Colon (tissue), 2 donors: Measurements from ENCODE around the gene ZYG11A.

ENCODE experiments used
- FAIRE-seq: peaks from 2 replicates; lab custom pipeline; 2012; peaks lifted over from hg19 to GRCh38; lab: Jason Lieb, UNC
- donor health status: control.
- donor health status: control.

The ZYG11A gene

DNA sequence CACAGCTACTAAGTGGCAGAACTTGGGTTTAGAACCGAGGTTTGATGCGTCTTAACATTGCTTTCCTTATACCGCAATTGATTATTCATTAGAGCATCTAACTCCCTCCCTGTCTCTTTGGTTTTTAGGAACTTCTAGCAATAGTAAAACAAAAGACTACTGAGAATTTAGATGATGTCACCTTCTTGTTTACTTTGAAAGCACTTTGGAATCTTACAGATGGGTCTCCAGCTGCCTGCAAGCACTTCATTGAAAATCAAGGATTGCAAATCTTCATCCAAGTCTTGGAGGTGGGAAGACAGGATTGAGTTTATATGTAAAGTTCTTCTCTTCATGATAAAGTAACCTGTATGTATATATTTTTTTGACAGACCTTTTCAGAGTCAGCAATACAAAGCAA, 35.0 kb downstream of the ZYG11A start:
- no peak for FAIRE-seq

- FAIRE-seq, result no peak
Measured at GRCh38 chr1:52880206-52880605, 37.6 kb downstream of the ZYG11A start.

GRCh38 chr1:52887483-52887882, 44.9 kb downstream of the ZYG11A start:
- no peak for FAIRE-seq

- FAIRE-seq, result no peak
Measured at GRCh38 chr1:52892424-52893215, 50.1 kb downstream of the ZYG11A start.

DNA sequence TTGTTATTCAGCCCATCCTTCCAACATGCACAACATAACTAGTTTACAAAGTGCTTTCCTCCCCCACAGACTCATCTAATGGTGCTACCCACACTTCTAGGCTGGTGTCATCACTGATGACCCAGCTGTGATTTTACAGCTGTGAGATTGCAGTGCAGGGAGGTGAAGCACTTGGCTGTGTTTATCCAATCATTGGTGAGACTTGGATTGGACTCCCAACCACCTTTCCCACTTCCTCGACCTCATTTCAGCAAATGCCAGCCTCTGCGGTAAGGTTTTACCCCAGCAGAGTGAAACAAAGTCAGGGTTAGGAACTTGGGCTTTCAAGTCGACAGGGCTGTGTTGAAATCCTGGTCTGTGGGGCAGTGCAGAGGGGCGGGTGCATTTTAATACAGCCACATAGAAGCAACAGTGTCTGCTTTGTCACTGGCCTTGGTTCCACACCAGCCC, 56.9 kb downstream of the ZYG11A start:
- FAIRE-seq, result no peak

DNA sequence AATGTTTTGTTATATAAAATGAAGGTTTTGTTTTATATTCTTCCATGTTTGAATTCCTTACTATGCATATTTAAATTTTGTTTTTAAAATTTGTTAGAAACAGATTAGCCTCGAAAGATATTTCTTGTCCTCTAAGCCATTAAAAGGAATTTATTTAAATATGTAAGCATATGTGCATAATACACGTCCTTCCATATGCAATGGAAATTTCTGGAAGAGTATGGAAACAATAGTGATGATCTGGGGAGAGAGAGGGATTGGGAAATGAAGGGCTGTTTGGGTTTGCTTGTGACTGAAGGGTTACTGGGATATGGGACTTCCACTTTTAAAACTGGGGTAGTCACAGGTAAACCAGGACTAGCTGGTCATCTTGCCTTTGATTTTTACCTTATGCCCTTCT, 57.8 kb downstream of the ZYG11A start:
- no peak for FAIRE-seq

DNA sequence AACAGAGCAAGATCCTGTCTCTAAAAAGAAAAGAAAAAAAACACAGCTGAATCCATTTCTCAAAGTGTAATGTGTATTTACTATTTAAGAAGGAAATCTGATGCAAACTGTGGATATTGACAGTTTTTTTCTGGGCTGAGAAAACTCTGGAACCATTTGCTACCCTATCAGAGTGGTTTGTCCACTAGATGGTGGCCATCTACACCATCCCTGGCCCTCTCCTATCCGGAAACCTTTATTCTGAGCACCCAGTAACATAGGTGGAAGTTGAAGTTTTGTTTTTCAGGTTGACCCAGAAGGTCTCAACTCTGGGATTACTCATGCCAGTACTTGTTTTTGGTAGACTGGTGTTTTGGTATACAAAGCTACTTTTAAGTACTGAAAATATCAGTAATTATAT, 58.8 kb downstream of the ZYG11A start:
- FAIRE-seq, result no peak

GRCh38 chr1:52904208-52904926, 61.8 kb downstream of the ZYG11A start:
- no peak for FAIRE-seq

DNA sequence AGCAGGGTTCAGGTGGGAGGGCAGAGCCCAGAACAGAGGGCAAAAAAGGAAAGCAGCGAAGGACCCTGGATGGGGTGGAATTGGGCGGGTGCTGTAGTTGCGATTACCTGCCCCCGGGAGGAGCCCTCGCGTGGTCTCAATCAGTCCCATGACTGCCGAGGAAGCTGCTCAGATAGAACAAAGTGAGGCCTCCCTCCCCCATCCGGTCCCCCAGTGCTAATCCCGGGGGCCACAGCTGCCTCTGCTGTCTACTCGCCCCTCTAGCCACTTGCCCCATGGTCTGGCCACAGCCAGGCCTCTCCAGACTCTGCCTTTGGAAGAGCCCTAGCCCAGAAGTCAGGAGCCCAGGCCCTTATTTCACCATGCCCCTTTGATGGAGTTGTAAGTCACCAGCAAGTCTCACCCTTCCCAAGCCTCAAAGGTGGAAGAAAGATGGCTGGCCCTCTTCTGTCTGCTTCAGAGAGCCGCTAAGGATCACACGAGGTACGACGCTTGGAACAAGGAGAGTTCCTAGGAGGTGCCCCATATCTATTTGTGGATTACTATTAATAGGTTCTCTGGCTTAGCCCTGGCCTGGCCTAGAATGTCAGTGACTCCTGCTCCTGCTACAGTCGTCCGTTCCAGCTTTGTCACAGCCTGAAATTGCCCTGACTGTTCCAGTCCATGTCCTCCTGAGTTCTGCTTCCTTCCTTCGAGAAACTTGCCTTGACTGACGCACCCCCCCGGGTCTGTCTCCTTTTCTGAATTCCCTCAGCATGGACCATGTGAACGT, 62.6 kb downstream of the ZYG11A start:
- FAIRE-seq, result no peak

GRCh38 chr1:52906135-52906603, 63.6 kb downstream of the ZYG11A start:
- no peak for FAIRE-seq

DNA sequence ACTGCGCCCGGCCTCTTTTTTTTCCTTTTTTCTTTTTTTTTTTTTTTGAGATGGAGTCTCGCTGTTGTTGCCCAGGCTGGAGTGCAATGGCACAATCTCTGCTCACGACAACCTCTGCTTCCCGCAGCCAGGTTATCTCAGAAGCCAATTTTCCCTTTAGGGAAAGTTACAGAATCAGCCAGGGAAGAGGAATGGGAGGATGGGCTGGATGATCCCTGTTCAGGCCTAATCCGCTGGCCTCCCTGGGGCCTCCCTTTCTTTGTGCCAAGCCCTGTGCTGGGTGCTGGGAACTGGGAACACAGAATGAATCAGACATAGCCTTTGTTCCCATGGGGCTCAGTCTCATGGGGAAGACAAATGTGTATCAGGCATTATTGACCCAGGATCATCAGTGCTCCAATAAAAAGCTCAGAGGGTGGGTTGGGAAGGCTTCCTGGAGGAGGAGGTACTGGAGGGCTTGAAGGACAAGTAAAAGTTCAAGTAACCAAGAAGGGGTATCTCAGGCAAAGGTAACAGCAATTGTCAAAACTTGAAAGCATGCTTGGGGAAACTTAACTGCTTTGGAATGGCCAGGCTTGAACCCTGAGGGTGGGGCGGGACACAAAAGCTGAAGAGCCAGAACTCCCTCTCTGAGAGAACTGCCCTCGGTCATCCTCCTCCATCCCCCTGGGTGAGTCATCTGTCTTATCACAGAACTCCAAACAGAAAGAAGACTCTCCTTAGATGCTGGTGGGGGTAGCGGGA, 64.7 kb downstream of the ZYG11A start:
- FAIRE-seq, result no peak

- FAIRE-seq, result no peak
Measured at GRCh38 chr1:52907812-52908153, 65.2 kb downstream of the ZYG11A start.

DNA sequence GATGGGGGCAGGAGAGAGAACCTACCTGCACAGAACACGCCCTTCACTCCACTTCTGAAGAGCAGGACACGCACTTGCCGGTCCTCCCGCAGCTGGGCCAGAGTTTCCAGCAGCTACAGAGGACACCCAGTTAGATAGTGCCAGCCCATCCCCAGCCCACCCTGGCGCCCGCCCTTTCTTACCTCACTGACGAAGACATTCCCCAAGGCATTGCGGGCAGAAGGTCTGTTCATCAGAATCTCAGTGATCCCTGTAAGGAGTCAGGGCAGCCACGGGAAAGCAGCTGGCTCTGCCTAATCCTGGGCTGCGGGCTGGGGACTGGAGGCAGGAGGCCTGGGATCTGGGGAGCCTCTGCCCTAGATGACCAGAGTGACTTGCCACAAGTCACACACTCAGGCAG, 69.0 kb downstream of the ZYG11A start:
- FAIRE-seq, result no peak

GRCh38 chr1:52913014-52913413, 70.5 kb downstream of the ZYG11A start:
- no peak for FAIRE-seq

DNA sequence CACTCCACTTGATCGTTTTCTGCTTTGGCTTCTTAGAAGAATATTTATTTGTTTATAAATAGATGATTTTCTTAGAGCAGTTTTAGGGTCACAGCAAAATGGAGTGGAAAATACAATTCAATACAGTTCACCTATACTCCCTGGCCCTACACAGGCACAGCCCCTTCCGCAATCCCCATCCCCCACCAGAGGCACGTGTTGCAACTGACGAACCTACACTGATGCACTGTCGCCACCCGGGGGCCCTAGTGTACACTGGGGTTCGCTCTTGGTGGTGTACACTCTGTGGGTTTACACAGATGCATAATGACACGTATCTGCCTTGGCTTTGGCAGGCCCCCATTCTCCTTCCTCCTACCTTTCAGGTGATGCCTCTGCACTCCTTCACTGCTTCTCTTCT, 71.0 kb downstream of the ZYG11A start:
- no peak for FAIRE-seq

GRCh38 chr1:52914463-52914862, 71.9 kb downstream of the ZYG11A start:
- no peak for FAIRE-seq

DNA sequence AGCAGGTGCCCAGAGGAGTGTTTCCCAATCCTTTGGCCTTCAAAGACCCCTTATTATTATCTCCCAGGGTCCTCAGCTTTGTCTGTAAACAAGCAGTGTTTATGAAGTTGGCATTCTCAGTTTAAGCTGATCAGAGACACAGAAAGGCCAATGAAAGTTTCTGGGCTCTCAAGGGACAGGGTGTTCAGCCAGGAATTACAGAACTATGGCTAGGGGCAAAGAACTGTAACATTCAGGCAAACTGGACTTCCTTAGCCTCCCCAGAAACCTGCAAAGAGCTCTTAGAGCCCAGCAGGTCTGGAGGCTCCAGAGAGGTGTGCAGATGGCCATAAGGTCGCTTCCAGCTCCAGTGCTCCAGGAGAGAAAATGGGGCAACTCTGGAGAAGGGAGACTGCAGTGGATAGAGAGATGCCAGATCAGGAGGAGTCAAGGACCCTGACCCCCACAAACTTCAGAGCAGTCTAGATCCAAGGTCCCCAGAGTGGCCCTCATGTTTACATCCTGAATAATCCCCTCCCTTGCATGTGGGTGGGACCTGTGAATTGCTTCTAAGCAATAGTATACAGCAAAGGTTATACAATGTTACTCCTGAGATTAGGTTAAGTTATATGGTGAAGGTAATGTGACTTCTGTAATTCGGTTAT, 72.8 kb downstream of the ZYG11A start:
- no peak for FAIRE-seq

GRCh38 chr1:52915855-52916220, 73.3 kb downstream of the ZYG11A start:
- no peak for FAIRE-seq

DNA sequence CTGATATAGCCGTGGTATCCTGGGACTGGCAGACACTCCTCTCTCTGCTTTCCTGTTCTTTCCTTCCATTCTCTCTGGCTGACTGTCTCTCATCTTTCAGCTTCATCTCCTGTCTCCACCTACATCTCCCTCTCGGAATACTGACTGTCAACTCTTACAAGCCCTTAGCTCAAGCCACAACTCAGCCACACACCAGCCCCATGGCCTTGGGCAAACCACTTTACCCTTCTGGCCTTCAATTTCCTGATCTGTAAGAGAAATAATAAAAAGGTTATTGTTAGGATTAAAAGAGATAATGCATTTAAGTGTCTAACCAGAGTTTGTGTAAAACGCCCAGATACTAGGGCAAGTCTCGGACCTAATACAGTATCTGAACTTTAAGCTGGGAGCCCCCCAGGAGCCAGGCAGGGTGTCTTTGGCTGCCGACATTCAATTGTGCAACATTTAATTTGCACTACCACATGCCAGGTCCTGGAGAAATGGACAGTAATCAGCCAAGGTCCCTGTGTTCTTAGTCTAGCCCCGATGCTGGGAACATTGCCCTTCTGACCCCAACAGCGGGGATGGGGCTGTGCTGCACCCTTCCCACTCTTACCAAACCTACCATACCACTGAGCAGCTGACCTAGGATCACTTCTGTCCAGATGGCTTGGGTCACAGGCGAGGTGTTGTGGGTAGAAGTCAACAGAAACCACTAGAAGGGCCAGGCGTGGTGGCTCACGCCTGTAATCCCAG, 73.8 kb downstream of the ZYG11A start:
- FAIRE-seq, result no peak

DNA sequence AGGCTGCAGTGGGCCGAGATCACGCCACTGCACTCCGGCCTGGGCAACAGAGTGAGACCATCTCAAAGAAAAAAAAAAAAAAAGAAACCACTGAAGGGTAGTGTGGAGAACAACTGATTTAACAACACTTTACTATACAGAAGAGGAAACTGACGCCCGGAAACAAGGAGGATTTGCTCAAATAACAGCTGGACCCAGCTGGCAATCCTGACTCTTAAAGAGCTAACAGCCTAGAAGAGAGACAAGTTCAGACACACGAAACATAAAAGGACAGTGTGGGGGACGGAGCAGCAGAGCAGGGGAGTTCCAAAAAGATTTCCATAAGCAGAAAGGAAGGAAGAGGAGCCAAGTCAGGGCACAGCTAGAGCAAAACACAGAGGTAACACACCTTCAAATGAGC, 74.6 kb downstream of the ZYG11A start:
- no peak for FAIRE-seq

- FAIRE-seq, result no peak
Measured at GRCh38 chr1:52917581-52917980, 75.0 kb downstream of the ZYG11A start.
